Gastroesophageal sphincter (tissue), 4 donors: ENCODE measurements around the gene ACSF3. TPM values are rescaled to one million over a fixed set of nuclear protein-coding genes. Genes with fewer than 3 reads are reported as not detected.

Source experiments
- ATAC-seq: fragments of 150-250 bp; one replicate; pipeline ENCODE4 v1.9.1; 2016; ENCODE audit warnings: mild to moderate bottlenecking, moderate library complexity
- H3K27ac ChIP-seq, 4 donors: fragments of 200-600 bp; sonication (generic) in 3 of 4; 1 replicate in 3 of 4; 2 replicates in 1 of 4; pipeline ENCODE4 v1.5.1; 2016 to 2019
- H3K27me3 ChIP-seq: fragments of 200-600 bp; sonication (generic); one replicate; pipeline ENCODE4 v1.5.1; 2019
- H3K36me3 ChIP-seq, 2 donors: fragments of 200-600 bp; sonication (generic); one replicate each; pipeline ENCODE4 v1.5.1; 2019; ENCODE audit warnings: control low read depth in 1 of 2
- H3K4me1 ChIP-seq, 3 donors: fragments of 200-600 bp; sonication (generic); 1 replicate in 2 of 3; 2 replicates in 1 of 3; pipeline ENCODE4 v1.5.1; 2016 to 2019; ENCODE audit warnings: control low read depth in 2 of 3
- H3K4me3 ChIP-seq, 2 donors: fragments of 200-600 bp; sonication (generic); one replicate each; pipeline ENCODE4 v1.5.1; 2019; ENCODE audit warnings: mild to moderate bottlenecking in 1 of 2, moderate library complexity in 1 of 2
- H3K9me3 ChIP-seq, 3 donors: fragments of 200-600 bp; sonication (generic); one replicate each; pipeline ENCODE4 v1.5.1; 2017 to 2019; ENCODE audit warnings: control low read depth in 2 of 3
- CTCF ChIP-seq, 4 experiments: fragments of 200-600 bp in 2 of 4; fragments of 450-650 bp in 2 of 4; sonication (generic) in 1 of 4; IDR thresholded peaks; one replicate each; pipeline ENCODE4 v1.5.1; 2017 to 2019; ENCODE audit warnings: antibody characterized with exemption in 4 of 4, mild to moderate bottlenecking in 2 of 4, moderate library complexity in 2 of 4
- EP300 ChIP-seq: sonication (generic); formaldehyde crosslinking; IDR thresholded peaks from one replicate; pipeline ENCODE4 v1.6.1; 2017; ENCODE audit warnings: antibody characterized with exemption, mild to moderate bottlenecking
- POLR2A ChIP-seq, 2 donors: fragments of 450-650 bp; IDR thresholded peaks; one replicate each; pipeline ENCODE4 v1.6.1; 2017; ENCODE audit warnings: antibody characterized with exemption in 2 of 2, mild to moderate bottlenecking in 2 of 2, moderate library complexity in 1 of 2
- POLR2AphosphoS5 ChIP-seq: sonication (generic); formaldehyde crosslinking; IDR thresholded peaks from one replicate; pipeline ENCODE4 v1.6.1; 2017; ENCODE audit warnings: antibody characterized with exemption
- WGBS, 2 donors: methylation state at CpG; one replicate each; pipeline ENCODE4 v1.1.5; 2018; ENCODE audit warnings: low coverage in 1 of 2; 5-methylcytosine and 5-hydroxymethylcytosine counted together
- total RNA-seq, 4 donors: library from RNA; depleted of rRNA; stranded (reverse); fragments of >200 nt; gene quantifications; one replicate each; pipeline ENCODE4 v1.1.0, GENCODE V29; 2016

Gene ACSF3
- total RNA-seq, 4 donors from 2014 or later = 14.5 to 33.8 (median 28.8) TPM

- whole genome bisulfite sequencing, 2 donors = 74 to 90% methylated on average over 6 to 8 of the region's 37 CpGs
- H3K4me3 ChIP-seq = no peak overlapping the region
- no peaks in the 10 kb centered on the region for H3K9me3 ChIP-seq
- H3K27me3 ChIP-seq = no peaks in the 10 kb centered on the region
- no peak for ATAC-seq
- TF ChIP-seq POLR2A (IDR thresholded peaks at IDR 0.05) = no peak
- TF ChIP-seq CTCF (IDR thresholded peaks at IDR 0.05) = no peak
- no peak for TF ChIP-seq EP300
- no peak for TF ChIP-seq POLR2AphosphoS5
- H3K36me3 ChIP-seq = peaks cover 0 to 84% of the 10 kb centered on the region in 2 donors
- H3K4me1 ChIP-seq = peaks cover 0 to 21% (median 0%) of the 10 kb centered on the region in 3 donors
- H3K27ac ChIP-seq = no peak overlapping the region
These were observed 7.8 kb downstream of the ACSF3 start for GRCh38 chr16:89101303-89102040.

GRCh38 chr16:89102041-89102471 is 8.4 kb downstream of the ACSF3 start:
- ATAC-seq = no peak
- peaks cover 0 to 85% of the 10 kb centered on the region in 2 donors for H3K36me3 ChIP-seq
- H3K27me3 ChIP-seq = no peaks in the 10 kb centered on the region
- no peak overlapping the region for H3K27ac ChIP-seq
- H3K4me3 ChIP-seq = no peak overlapping the region
- no peak for TF ChIP-seq POLR2AphosphoS5
- no peak for TF ChIP-seq EP300
- TF ChIP-seq CTCF (IDR thresholded peaks at IDR 0.05) = no peak
- no peak for TF ChIP-seq POLR2A (IDR thresholded peaks at IDR 0.05)
- WGBS, 2 donors = 80% methylated on average over 1 of the region's 14 CpGs; no CpG with 5 or more reads in 1 of the 2 donors
- peaks cover 0 to 15% (median 0%) of the 10 kb centered on the region in 3 donors for H3K4me1 ChIP-seq
- no peaks in the 10 kb centered on the region for H3K9me3 ChIP-seq

- Histone ChIP-seq H3K36me3 (peaks cover 0 to 90% of the 10 kb centered on the region in 2 donors), H3K9me3 (no peaks in the 10 kb centered on the region), H3K4me1 (peaks cover 0 to 10% (median 0%) of the 10 kb centered on the region in 3 donors), H3K4me3 (no peak overlapping the region), H3K27ac (no peak overlapping the region), H3K27me3 (no peaks in the 10 kb centered on the region)
- TF ChIP-seq EP300 = no peak
- TF ChIP-seq POLR2A (IDR thresholded peaks at IDR 0.05) = no peak
- TF ChIP-seq POLR2AphosphoS5 = no peak
- no peak for TF ChIP-seq CTCF (IDR thresholded peaks at IDR 0.05)
- 97% methylated on average over 13 of the region's 27 CpGs; no CpG with 5 or more reads in 1 of the 2 donors for WGBS, 2 donors
- ATAC-seq = no peak
These were observed 8.9 kb downstream of the ACSF3 start for GRCh38 chr16:89102481-89103073.

GRCh38 chr16:89103156-89103555 is 9.5 kb downstream of the ACSF3 start:
- WGBS, 2 donors = 88 to 91% methylated on average over 15 to 22 of the region's 22 CpGs
- Histone ChIP-seq H3K27ac (no peak overlapping the region), H3K4me3 (no peak overlapping the region), H3K27me3 (no peaks in the 10 kb centered on the region), H3K9me3 (no peaks in the 10 kb centered on the region), H3K4me1 (peaks cover 0 to 4% (median 0%) of the 10 kb centered on the region in 3 donors), H3K36me3 (peaks cover 0 to 96% of the 10 kb centered on the region in 2 donors)
- no peak for TF ChIP-seq POLR2A (IDR thresholded peaks at IDR 0.05)
- no peak for TF ChIP-seq CTCF (IDR thresholded peaks at IDR 0.05)
- TF ChIP-seq EP300 = no peak
- TF ChIP-seq POLR2AphosphoS5 = no peak
- ATAC-seq = no peak
